Activated T-cell treated with anti-CD3 and anti-CD28 coated beads, Interleukin-2, amount 50 U/mL, for 24 hours (primary cell): Measurements from ENCODE around the gene TMEM51.

Source experiments
- DNase-seq: peaks from one replicate; pipeline ENCODE4 v3.0.0-alpha.2; 2020
- H3K27ac Mint-ChIP-seq: 2 replicates; pipeline ENCODE4 v1.8.0; 2020; ENCODE audit warnings: mild to moderate bottlenecking, mixed read lengths
- H3K27me3 Mint-ChIP-seq: 2 replicates; pipeline ENCODE4 v1.8.0; 2020; ENCODE audit warnings: mixed read lengths
- H3K36me3 Mint-ChIP-seq: 2 replicates; pipeline ENCODE4 v1.8.0; 2020; ENCODE audit warnings: low read depth, mixed read lengths
- H3K4me1 Mint-ChIP-seq: 2 replicates; pipeline ENCODE4 v1.8.0; 2020; ENCODE audit warnings: low read depth, mixed read lengths
- H3K4me3 Mint-ChIP-seq: 2 replicates; pipeline ENCODE4 v1.8.0; 2020; ENCODE audit warnings: mild to moderate bottlenecking, moderate library complexity, mixed read lengths
- H3K9me3 Mint-ChIP-seq: 2 replicates; pipeline ENCODE4 v1.8.0; 2020; ENCODE audit warnings: mixed read lengths

Gene TMEM51

GRCh38 chr1:15139654-15140350 is 13.7 kb upstream of the TMEM51 start:
- no peaks in the 10 kb centered on the region for H3K36me3 Mint-ChIP-seq
- H3K27me3 Mint-ChIP-seq, result peaks cover 74% of the 10 kb centered on the region

GRCh38 chr1:15141935-15142539 is 11.5 kb upstream of the TMEM51 start:
- peaks cover 72% of the 10 kb centered on the region for H3K27me3 Mint-ChIP-seq
- no peak overlapping the region for H3K4me3 Mint-ChIP-seq
- peaks cover 9% of the 10 kb centered on the region for H3K4me1 Mint-ChIP-seq
- no peaks in the 10 kb centered on the region for H3K36me3 Mint-ChIP-seq
- no peak for DNase-seq
- H3K27ac Mint-ChIP-seq, result no peak overlapping the region
- H3K9me3 Mint-ChIP-seq, result no peaks in the 10 kb centered on the region

More at GRCh38 chr1:15139654-15140350, 13.7 kb upstream of the TMEM51 start:
- Mint-ChIP-seq H3K4me1 (peaks cover 9% of the 10 kb centered on the region), H3K4me3 (no peak overlapping the region), H3K9me3 (no peaks in the 10 kb centered on the region), H3K27ac (no peak overlapping the region)
- no peak for DNase-seq

GRCh38 chr1:15145327-15145726 is 8.2 kb upstream of the TMEM51 start:
- Mint-ChIP-seq H3K4me3 (no peak overlapping the region), H3K27me3 (peaks cover 75% of the 10 kb centered on the region), H3K36me3 (no peaks in the 10 kb centered on the region), H3K27ac (no peak overlapping the region), H3K4me1 (peaks cover 9% of the 10 kb centered on the region), H3K9me3 (no peaks in the 10 kb centered on the region)
- DNase-seq, result no peak

- no peak for DNase-seq
- Mint-ChIP-seq H3K9me3 (no peaks in the 10 kb centered on the region), H3K4me3 (no peak overlapping the region), H3K27me3 (peaks cover 77% of the 10 kb centered on the region), H3K27ac (no peak overlapping the region), H3K4me1 (peaks cover 9% of the 10 kb centered on the region), H3K36me3 (no peaks in the 10 kb centered on the region)
These were observed 7.3 kb upstream of the TMEM51 start for GRCh38 chr1:15146142-15146680.

- Mint-ChIP-seq H3K4me1 (peaks cover 3% of the 10 kb centered on the region), H3K27ac (no peak overlapping the region), H3K4me3 (no peak overlapping the region), H3K27me3 (peaks cover 77% of the 10 kb centered on the region), H3K9me3 (no peaks in the 10 kb centered on the region), H3K36me3 (no peaks in the 10 kb centered on the region)
- no peak for DNase-seq
These were observed 6.6 kb upstream of the TMEM51 start for GRCh38 chr1:15146971-15147376.

GRCh38 chr1:15148004-15148403 is 5.5 kb upstream of the TMEM51 start:
- Mint-ChIP-seq H3K27me3 (peaks cover 78% of the 10 kb centered on the region), H3K4me1 (peaks cover 3% of the 10 kb centered on the region), H3K9me3 (no peaks in the 10 kb centered on the region), H3K4me3 (no peak overlapping the region), H3K27ac (no peak overlapping the region), H3K36me3 (no peaks in the 10 kb centered on the region)
- no peak for DNase-seq

- peaks cover 6% of the 10 kb centered on the region for H3K4me1 Mint-ChIP-seq
- H3K27me3 Mint-ChIP-seq, result peaks cover 78% of the 10 kb centered on the region
- no peak overlapping the region for H3K27ac Mint-ChIP-seq
- DNase-seq, result no peak
- H3K36me3 Mint-ChIP-seq, result no peaks in the 10 kb centered on the region
- no peak overlapping the region for H3K4me3 Mint-ChIP-seq
- no peaks in the 10 kb centered on the region for H3K9me3 Mint-ChIP-seq
These were observed 5.1 kb upstream of the TMEM51 start for GRCh38 chr1:15148475-15148874.

GRCh38 chr1:15148941-15149340 is 4.6 kb upstream of the TMEM51 start:
- Mint-ChIP-seq H3K9me3 (no peaks in the 10 kb centered on the region), H3K36me3 (no peaks in the 10 kb centered on the region), H3K27me3 (peaks cover 78% of the 10 kb centered on the region), H3K4me1 (peaks cover 6% of the 10 kb centered on the region), H3K27ac (no peak overlapping the region), H3K4me3 (no peak overlapping the region)
- no peak for DNase-seq

GRCh38 chr1:15150376-15150775 is 3.2 kb upstream of the TMEM51 start:
- no peaks in the 10 kb centered on the region for H3K36me3 Mint-ChIP-seq
- DNase-seq, result no peak
- no peak overlapping the region for H3K4me3 Mint-ChIP-seq
- peaks cover 12% of the 10 kb centered on the region for H3K4me1 Mint-ChIP-seq
- no peak overlapping the region for H3K27ac Mint-ChIP-seq
- H3K27me3 Mint-ChIP-seq, result peaks cover 77% of the 10 kb centered on the region
- H3K9me3 Mint-ChIP-seq, result no peaks in the 10 kb centered on the region

GRCh38 chr1:15151377-15151806 is 2.2 kb upstream of the TMEM51 start:
- DNase-seq, result no peak
- H3K4me1 Mint-ChIP-seq, result peaks cover 23% of the 10 kb centered on the region
- H3K36me3 Mint-ChIP-seq, result no peaks in the 10 kb centered on the region
- H3K27ac Mint-ChIP-seq, result no peak overlapping the region
- no peak overlapping the region for H3K4me3 Mint-ChIP-seq
- no peaks in the 10 kb centered on the region for H3K9me3 Mint-ChIP-seq
- H3K27me3 Mint-ChIP-seq, result peaks cover 76% of the 10 kb centered on the region

- H3K9me3 Mint-ChIP-seq, result no peaks in the 10 kb centered on the region
- H3K36me3 Mint-ChIP-seq, result no peaks in the 10 kb centered on the region
- no peak for DNase-seq
- peaks cover 25% of the 10 kb centered on the region for H3K4me1 Mint-ChIP-seq
- no peak overlapping the region for H3K27ac Mint-ChIP-seq
- no peak overlapping the region for H3K4me3 Mint-ChIP-seq
- peaks cover 74% of the 10 kb centered on the region for H3K27me3 Mint-ChIP-seq
These were observed 1.7 kb upstream of the TMEM51 start for GRCh38 chr1:15151871-15152270.

- no peaks in the 10 kb centered on the region for H3K36me3 Mint-ChIP-seq
- H3K27ac Mint-ChIP-seq, result no peak overlapping the region
- peaks cover 25% of the 10 kb centered on the region for H3K4me1 Mint-ChIP-seq
- no peaks in the 10 kb centered on the region for H3K9me3 Mint-ChIP-seq
- peaks cover 70% of the 10 kb centered on the region for H3K27me3 Mint-ChIP-seq
- peak overlapping the region; percentile 45 for H3K4me3 Mint-ChIP-seq
- peak; percentile 42 for DNase-seq
These were observed 996 bp upstream of the TMEM51 start for GRCh38 chr1:15152318-15153183.

GRCh38 chr1:15153842-15154479 is 414 bp downstream of the TMEM51 start:
- Mint-ChIP-seq H3K36me3 (no peaks in the 10 kb centered on the region), H3K9me3 (no peaks in the 10 kb centered on the region), H3K4me3 (peak overlapping the region; percentile 3), H3K27me3 (peaks cover 62% of the 10 kb centered on the region), H3K27ac (no peak overlapping the region), H3K4me1 (peaks cover 25% of the 10 kb centered on the region)
- peak; percentile 65 for DNase-seq

- Mint-ChIP-seq H3K36me3 (no peaks in the 10 kb centered on the region), H3K9me3 (no peaks in the 10 kb centered on the region), H3K27ac (no peak overlapping the region), H3K4me1 (peaks cover 25% of the 10 kb centered on the region), H3K27me3 (peaks cover 59% of the 10 kb centered on the region), H3K4me3 (peak overlapping the region; percentile 3)
- DNase-seq, result no peak
These were observed 1.0 kb downstream of the TMEM51 start for GRCh38 chr1:15154480-15155036.
